Prostate gland (tissue), 1 donor: ENCODE data around the gene RABGAP1.
A peak's percentile ranks its signal among the peaks of the same experiment; 100 is the strongest.

ENCODE experiments used
- POLR2A ChIP-seq: fragments of 450-650 bp; IDR thresholded peaks from one replicate; pipeline ENCODE4 v1.6.1; 2016; ENCODE audit warnings: antibody characterized with exemption, mild to moderate bottlenecking
- POLR2AphosphoS5 ChIP-seq: sonication (generic); formaldehyde crosslinking; IDR thresholded peaks from one replicate; pipeline ENCODE4 v1.6.1; 2017; ENCODE audit warnings: antibody characterized with exemption

- peak; percentile 82 for TF ChIP-seq POLR2A
- peak; percentile 78 for TF ChIP-seq POLR2AphosphoS5
Observed at GRCh38 chr9:122940749-122941581, at the start of gene RABGAP1.
